CD4-positive, CD25-positive, alpha-beta regulatory T cell (primary cell): ENCODE data around the gene ZDHHC14. TPM values are rescaled to one million over a fixed set of nuclear protein-coding genes. Genes with fewer than 3 reads are reported as not detected.
A peak's percentile ranks its signal among the peaks of the same experiment; 100 is the strongest.

Experiments
- ATAC-seq, 2 donors: fragments of 150-1000 bp; cut with Tn5 transposase; one replicate each; pipeline ENCODE4 v1.10.0; 2021; ENCODE audit warnings: low read depth in 2 of 2, moderate number of reproducible peaks in 2 of 2, moderate library complexity in 1 of 2
- DNase-seq, 3 donors: peaks; one replicate each; pipeline versions ENCODE4 v3.0.0 to v3.0.0-alpha.2; 2012 to 2022; ENCODE audit warnings: mixed read lengths in 1 of 3
- H3K27ac ChIP-seq: one replicate; pipeline ENCODE4 v1.7.0; 2013; ENCODE audit warnings: mild to moderate bottlenecking, low read length; ENCODE audit not compliant: insufficient read depth, poor library complexity, severe bottlenecking
- H3K27me3 ChIP-seq: one replicate; pipeline ENCODE4 v1.7.0; 2013; ENCODE audit warnings: low read length; ENCODE audit not compliant: control insufficient read depth, insufficient read depth
- H3K36me3 ChIP-seq: one replicate; pipeline ENCODE4 v1.7.0; 2013; ENCODE audit warnings: mild to moderate bottlenecking, low read length, moderate library complexity; ENCODE audit not compliant: control insufficient read depth, insufficient read depth
- H3K4me1 ChIP-seq: 2 replicates; pipeline ENCODE4 v1.7.0; 2013; ENCODE audit warnings: mild to moderate bottlenecking, low read length; ENCODE audit not compliant: insufficient read depth, control insufficient read depth, poor library complexity, severe bottlenecking
- H3K4me3 ChIP-seq: one replicate; pipeline ENCODE4 v1.7.0; 2013; ENCODE audit warnings: low read depth, mild to moderate bottlenecking, low read length, moderate library complexity
- H3K9me3 ChIP-seq, 2 experiments: 1 replicate in 1 of 2; 2 replicates in 1 of 2; pipeline ENCODE4 v1.7.0; 2013; ENCODE audit warnings: low read length in 2 of 2, mild to moderate bottlenecking in 1 of 2, moderate library complexity in 1 of 2; ENCODE audit not compliant: control insufficient read depth in 2 of 2
- H3K27ac Mint-ChIP-seq, 3 donors: one replicate each; pipeline ENCODE4 v1.8.0; 2020 to 2022; ENCODE audit warnings: mild to moderate bottlenecking in 3 of 3, mixed read lengths in 3 of 3, moderate library complexity in 2 of 3
- H3K27me3 Mint-ChIP-seq: one replicate; pipeline ENCODE4 v1.8.0; 2022; ENCODE audit warnings: mild to moderate bottlenecking, mixed read lengths
- H3K36me3 Mint-ChIP-seq: one replicate; pipeline ENCODE4 v1.8.0; 2020; ENCODE audit warnings: mixed read lengths
- H3K4me1 Mint-ChIP-seq, 4 donors: one replicate each; pipeline ENCODE4 v1.8.0; 2020 to 2022; ENCODE audit warnings: mixed read lengths in 4 of 4, mild to moderate bottlenecking in 1 of 4
- H3K4me3 Mint-ChIP-seq, 4 donors: one replicate each; pipeline ENCODE4 v1.8.0; 2020 to 2022; ENCODE audit warnings: mild to moderate bottlenecking in 4 of 4, mixed read lengths in 4 of 4, moderate library complexity in 3 of 4
- H3K9me3 Mint-ChIP-seq, 7 donors: one replicate each; pipeline ENCODE4 v1.8.0; 2020 to 2022; ENCODE audit warnings: mixed read lengths in 7 of 7, mild to moderate bottlenecking in 3 of 7, moderate library complexity in 2 of 7
- polyA plus RNA-seq, 4 donors: library from polyadenylated mRNA; unstranded; fragments of 300-500 nt; fragmentation: Illumina TruSeq; gene quantifications; one replicate each; pipeline ENCODE4 v1.2.3, GENCODE V29; 2021
- total RNA-seq: library from RNA; stranded (reverse); gene quantifications from one replicate; pipeline ENCODE4 v1.2.3, GENCODE V29; 2022

The ZDHHC14 gene
- total and polyA plus RNA-seq, 5 donors from 2014 or later = 0.29 to 4.2 (median 1.0) TPM

DNA sequence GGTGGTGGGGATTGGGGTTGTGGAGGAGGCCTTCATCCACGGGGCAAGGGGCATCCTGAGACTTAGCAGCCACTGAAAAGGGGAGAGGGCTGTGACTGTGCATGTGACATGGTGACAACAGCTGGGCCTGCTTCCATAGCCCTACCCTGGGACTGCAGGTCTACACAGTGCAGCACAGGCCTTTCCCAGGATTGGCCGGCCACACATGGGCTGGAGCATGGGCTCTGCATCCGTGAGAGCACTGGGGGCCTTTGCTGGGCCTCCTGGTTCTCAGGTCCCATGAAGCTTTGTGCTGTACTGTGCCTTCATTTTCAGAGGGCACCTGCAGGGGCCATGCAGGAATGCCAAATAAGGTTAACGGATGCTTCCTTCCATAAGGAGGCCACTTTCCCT, 56.0 kb downstream of the ZDHHC14 start:
- Histone ChIP-seq H3K4me3 (no peak overlapping the region), H3K27ac (no peak overlapping the region), H3K36me3 (no peaks in the 10 kb centered on the region), H3K9me3 (no peaks in the 10 kb centered on the region), H3K27me3 (no peaks in the 10 kb centered on the region), H3K4me1 (no peaks in the 10 kb centered on the region)
- H3K36me3 Mint-ChIP-seq = no peaks in the 10 kb centered on the region
- H3K4me3 Mint-ChIP-seq = no peak overlapping the region
- H3K9me3 Mint-ChIP-seq = no peaks in the 10 kb centered on the region
- ATAC-seq (no peak), DNase-seq (no peak)
- no peaks in the 10 kb centered on the region for H3K27me3 Mint-ChIP-seq
- no peak overlapping the region for H3K27ac Mint-ChIP-seq
- no peaks in the 10 kb centered on the region for H3K4me1 Mint-ChIP-seq

DNA sequence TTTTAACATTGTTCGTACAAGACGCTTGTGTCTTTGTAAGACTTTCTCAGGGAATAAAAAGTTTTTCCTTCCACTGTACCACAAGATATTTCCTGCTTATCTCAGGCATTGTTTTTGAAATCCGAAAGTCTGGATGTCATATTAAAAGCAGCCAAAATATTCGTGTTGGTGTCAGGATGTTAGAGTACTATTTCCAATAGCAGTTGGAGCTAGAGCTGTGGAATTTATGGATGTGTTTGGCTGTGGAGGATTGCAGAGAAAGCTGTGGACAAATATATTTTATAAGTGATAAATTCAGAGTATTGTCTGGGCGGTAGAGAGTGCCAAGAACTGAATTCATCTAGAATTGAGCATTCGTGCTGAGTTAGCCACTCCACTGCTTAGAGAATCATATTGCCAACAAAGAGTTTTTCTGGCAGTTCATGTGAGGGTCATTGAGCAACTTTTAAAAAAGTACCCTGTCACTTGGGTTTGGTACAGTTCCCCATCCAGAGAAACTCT, 57.7 kb downstream of the ZDHHC14 start:
- no peak overlapping the region for H3K4me3 Mint-ChIP-seq
- H3K27me3 Mint-ChIP-seq = no peaks in the 10 kb centered on the region
- no peak overlapping the region for H3K27ac Mint-ChIP-seq
- ATAC-seq (no peak), DNase-seq (no peak)
- no peak overlapping the region for H3K4me3 ChIP-seq
- no peaks in the 10 kb centered on the region for H3K4me1 Mint-ChIP-seq
- H3K9me3 ChIP-seq = no peaks in the 10 kb centered on the region
- no peaks in the 10 kb centered on the region for H3K4me1 ChIP-seq
- no peak overlapping the region for H3K27ac ChIP-seq
- H3K9me3 Mint-ChIP-seq = peaks cover 0 to 2% (median 0%) of the 10 kb centered on the region in 7 donors
- H3K27me3 ChIP-seq = no peaks in the 10 kb centered on the region
- H3K36me3 ChIP-seq = no peaks in the 10 kb centered on the region
- no peaks in the 10 kb centered on the region for H3K36me3 Mint-ChIP-seq

- H3K9me3 ChIP-seq = no peaks in the 10 kb centered on the region
- no peak overlapping the region for H3K27ac ChIP-seq
- H3K27ac Mint-ChIP-seq = no peak overlapping the region
- H3K4me3 ChIP-seq = no peak overlapping the region
- H3K9me3 Mint-ChIP-seq = peaks cover 0 to 2% (median 0%) of the 10 kb centered on the region in 7 donors
- H3K36me3 ChIP-seq = no peaks in the 10 kb centered on the region
- no peak for DNase-seq
- H3K4me3 Mint-ChIP-seq = no peak overlapping the region
- H3K27me3 ChIP-seq = no peaks in the 10 kb centered on the region
- no peaks in the 10 kb centered on the region for H3K4me1 ChIP-seq
- no peak for ATAC-seq
- H3K4me1 Mint-ChIP-seq = no peaks in the 10 kb centered on the region
- H3K36me3 Mint-ChIP-seq = no peaks in the 10 kb centered on the region
- no peaks in the 10 kb centered on the region for H3K27me3 Mint-ChIP-seq
Observed at GRCh38 chr6:157440171-157440570, 59.2 kb downstream of the ZDHHC14 start.

DNA sequence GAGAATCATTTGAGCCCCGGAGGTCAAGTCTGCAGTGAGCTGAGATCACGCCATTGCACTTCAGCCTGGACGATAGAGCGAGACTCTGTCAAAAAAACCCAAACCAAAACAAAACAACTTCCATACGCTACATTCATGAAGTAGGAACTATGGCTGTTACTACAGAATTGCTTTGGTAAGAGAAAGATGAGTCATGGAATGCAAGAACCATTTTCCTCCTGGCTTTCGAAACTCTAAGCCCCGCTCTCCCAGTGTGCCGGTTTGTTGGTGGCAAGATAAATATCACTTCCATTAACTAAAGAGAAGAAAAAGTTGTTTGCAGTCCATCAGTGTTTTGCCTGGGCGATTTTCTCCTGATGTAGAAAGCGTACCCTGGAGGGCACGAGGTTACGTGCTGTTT, 61.3 kb downstream of the ZDHHC14 start:
- Mint-ChIP-seq H3K4me3 (no peak overlapping the region), H3K36me3 (no peaks in the 10 kb centered on the region), H3K4me1 (peaks cover 0 to 5% (median 0%) of the 10 kb centered on the region in 4 donors), H3K27ac (no peak overlapping the region), H3K9me3 (peaks cover 0 to 2% (median 0%) of the 10 kb centered on the region in 7 donors), H3K27me3 (no peaks in the 10 kb centered on the region)
- H3K36me3 ChIP-seq = no peaks in the 10 kb centered on the region
- H3K4me3 ChIP-seq = no peak overlapping the region
- no peaks in the 10 kb centered on the region for H3K4me1 ChIP-seq
- DNase-seq = no peak
- no peaks in the 10 kb centered on the region for H3K27me3 ChIP-seq
- no peak for ATAC-seq
- H3K9me3 ChIP-seq = no peaks in the 10 kb centered on the region
- no peak overlapping the region for H3K27ac ChIP-seq

DNA sequence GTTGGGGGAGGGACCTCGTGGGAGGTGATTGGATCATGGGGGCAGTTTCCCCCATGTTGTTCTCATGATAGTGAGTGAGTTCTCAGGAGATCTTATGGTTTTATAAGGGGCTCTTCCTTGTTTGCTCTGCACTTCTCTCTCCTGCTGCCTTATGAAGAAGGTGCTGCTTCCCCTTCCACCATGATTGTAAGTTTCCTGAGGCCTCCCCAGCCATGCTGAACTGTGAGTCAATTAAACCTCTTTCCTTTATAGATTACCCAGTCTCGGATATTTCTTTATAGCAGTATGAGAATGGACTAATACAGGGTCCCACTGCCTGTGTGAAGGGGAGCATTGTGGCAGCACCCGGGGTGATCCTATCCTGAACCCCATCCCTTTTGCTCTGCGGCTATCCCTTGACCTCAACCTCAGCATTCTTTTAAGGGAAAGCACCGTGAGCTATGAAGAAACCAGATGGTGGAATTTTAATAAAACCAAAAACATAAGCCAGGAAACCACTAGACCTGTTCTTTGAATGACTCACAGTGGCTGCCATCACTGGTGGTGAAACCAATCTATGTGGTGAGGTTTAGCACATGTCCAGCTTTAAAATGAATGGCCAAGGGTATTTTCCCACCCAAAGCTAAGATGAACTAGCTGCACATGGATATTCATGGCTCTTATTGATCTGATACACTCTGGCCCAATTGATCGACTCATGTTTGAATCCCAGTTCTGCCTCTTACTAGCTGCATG, 62.2 kb downstream of the ZDHHC14 start:
- Histone ChIP-seq H3K27me3 (no peaks in the 10 kb centered on the region), H3K4me3 (no peak overlapping the region), H3K9me3 (no peaks in the 10 kb centered on the region), H3K36me3 (no peaks in the 10 kb centered on the region), H3K4me1 (no peaks in the 10 kb centered on the region), H3K27ac (no peak overlapping the region)
- H3K9me3 Mint-ChIP-seq = peaks cover 0 to 2% (median 0%) of the 10 kb centered on the region in 7 donors
- H3K27ac Mint-ChIP-seq = no peak overlapping the region
- H3K27me3 Mint-ChIP-seq = no peaks in the 10 kb centered on the region
- ATAC-seq (no peak), DNase-seq (peak in 1 of 3 donors; percentile 24)
- no peaks in the 10 kb centered on the region for H3K36me3 Mint-ChIP-seq
- H3K4me3 Mint-ChIP-seq = no peak overlapping the region
- H3K4me1 Mint-ChIP-seq = peaks cover 0 to 5% (median 0%) of the 10 kb centered on the region in 4 donors

GRCh38 chr6:157445277-157446009, 64.5 kb downstream of the ZDHHC14 start:
- H3K27me3 ChIP-seq = no peaks in the 10 kb centered on the region
- no peak overlapping the region for H3K27ac ChIP-seq
- Mint-ChIP-seq H3K27ac (no peak overlapping the region), H3K9me3 (peaks cover 0 to 2% (median 0%) of the 10 kb centered on the region in 7 donors), H3K27me3 (peaks cover 4% of the 10 kb centered on the region), H3K36me3 (no peaks in the 10 kb centered on the region), H3K4me1 (peaks cover 0 to 5% (median 0%) of the 10 kb centered on the region in 4 donors), H3K4me3 (no peak overlapping the region)
- H3K4me1 ChIP-seq = no peaks in the 10 kb centered on the region
- H3K4me3 ChIP-seq = no peak overlapping the region
- DNase-seq (no peak), ATAC-seq (no peak)
- H3K36me3 ChIP-seq = no peaks in the 10 kb centered on the region
- H3K9me3 ChIP-seq = no peaks in the 10 kb centered on the region

GRCh38 chr6:157447735-157448134, 66.7 kb downstream of the ZDHHC14 start:
- Mint-ChIP-seq H3K27me3 (peaks cover 4% of the 10 kb centered on the region), H3K36me3 (no peaks in the 10 kb centered on the region), H3K4me3 (no peak overlapping the region), H3K27ac (peak overlapping the region in 1 of 3 donors; percentile 3), H3K4me1 (peaks cover 0 to 5% (median 0%) of the 10 kb centered on the region in 4 donors), H3K9me3 (peaks cover 0 to 2% (median 0%) of the 10 kb centered on the region in 7 donors)
- no peak for DNase-seq
- Histone ChIP-seq H3K9me3 (no peaks in the 10 kb centered on the region), H3K4me3 (no peak overlapping the region), H3K27ac (no peak overlapping the region), H3K4me1 (no peaks in the 10 kb centered on the region), H3K27me3 (no peaks in the 10 kb centered on the region), H3K36me3 (no peaks in the 10 kb centered on the region)
- ATAC-seq = no peak
